ENCODE results near the gene TEX52. TPM values are rescaled to one million over a fixed set of nuclear protein-coding genes. Genes with fewer than 3 reads are reported as not detected.

Gene TEX52
- total RNA-seq, 1 donor from 2014 or later = not detected

DNA sequence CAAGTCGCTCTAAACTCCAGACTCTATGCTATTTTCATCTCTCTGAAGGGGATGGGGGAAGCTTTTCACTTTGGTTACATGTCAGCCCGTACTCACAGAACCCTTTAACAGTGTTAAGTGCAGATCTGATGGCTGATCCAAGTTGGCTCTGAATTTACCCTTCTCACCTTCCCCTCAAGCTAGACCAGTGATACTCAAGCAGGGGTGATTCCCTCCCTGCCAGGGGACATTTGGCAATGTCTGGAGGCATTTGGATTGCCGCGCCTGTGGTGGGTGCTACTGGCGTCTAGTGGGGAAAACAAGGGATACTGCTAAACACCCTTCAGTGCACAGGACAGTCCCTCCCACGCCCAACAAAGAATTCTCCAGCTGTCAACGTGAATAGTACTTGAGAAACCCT, 6.0 kb upstream of the TEX52 start:
- no peaks in the 10 kb centered on the region for H3K27me3 Mint-ChIP-seq (ENCODE audit: low read depth)
- DNase-seq (ENCODE audit: low read depth, low spot score) = no peak
- no peaks in the 10 kb centered on the region for H3K9me3 Mint-ChIP-seq
- H3K4me3 Mint-ChIP-seq = no peak overlapping the region
- no peak overlapping the region for H3K27ac Mint-ChIP-seq (ENCODE audit: unreplicated experiment)
- TF ChIP-seq, protein P1, sequence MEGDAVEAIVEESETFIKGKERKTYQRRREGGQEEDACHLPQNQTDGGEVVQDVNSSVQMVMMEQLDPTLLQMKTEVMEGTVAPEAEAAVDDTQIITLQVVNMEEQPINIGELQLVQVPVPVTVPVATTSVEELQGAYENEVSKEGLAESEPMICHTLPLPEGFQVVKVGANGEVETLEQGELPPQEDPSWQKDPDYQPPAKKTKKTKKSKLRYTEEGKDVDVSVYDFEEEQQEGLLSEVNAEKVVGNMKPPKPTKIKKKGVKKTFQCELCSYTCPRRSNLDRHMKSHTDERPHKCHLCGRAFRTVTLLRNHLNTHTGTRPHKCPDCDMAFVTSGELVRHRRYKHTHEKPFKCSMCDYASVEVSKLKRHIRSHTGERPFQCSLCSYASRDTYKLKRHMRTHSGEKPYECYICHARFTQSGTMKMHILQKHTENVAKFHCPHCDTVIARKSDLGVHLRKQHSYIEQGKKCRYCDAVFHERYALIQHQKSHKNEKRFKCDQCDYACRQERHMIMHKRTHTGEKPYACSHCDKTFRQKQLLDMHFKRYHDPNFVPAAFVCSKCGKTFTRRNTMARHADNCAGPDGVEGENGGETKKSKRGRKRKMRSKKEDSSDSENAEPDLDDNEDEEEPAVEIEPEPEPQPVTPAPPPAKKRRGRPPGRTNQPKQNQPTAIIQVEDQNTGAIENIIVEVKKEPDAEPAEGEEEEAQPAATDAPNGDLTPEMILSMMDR (conservative IDR thresholded peaks at IDR 0.05) = no peak
- no peaks in the 10 kb centered on the region for H3K4me1 Mint-ChIP-seq
- H3K36me3 Mint-ChIP-seq (ENCODE audit: low read depth) = peaks cover 19% of the 10 kb centered on the region

DNA sequence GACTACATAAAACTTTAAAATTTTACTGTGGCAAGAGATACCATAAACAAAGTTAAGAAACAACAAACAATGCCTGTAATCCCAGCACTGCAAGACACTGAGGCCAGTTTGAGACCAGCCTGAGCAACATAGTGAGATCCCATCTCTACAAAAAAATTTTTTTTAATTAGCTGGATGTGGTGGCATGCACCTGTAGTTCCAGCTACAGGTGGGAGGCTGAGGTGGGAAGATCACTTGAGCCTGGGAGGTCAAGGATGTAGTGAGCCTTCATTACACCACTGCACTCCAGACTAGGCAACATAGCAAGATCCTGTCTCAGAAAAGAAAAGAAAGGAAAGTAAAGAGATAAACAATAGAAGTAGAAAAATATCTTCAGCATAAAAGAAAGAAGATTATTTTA, 3.3 kb upstream of the TEX52 start:
- DNase-seq (ENCODE audit: low read depth, low spot score) = no peak
- H3K4me1 Mint-ChIP-seq = peaks cover 8% of the 10 kb centered on the region
- peaks cover 12% of the 10 kb centered on the region for H3K36me3 Mint-ChIP-seq (ENCODE audit: low read depth)
- no peaks in the 10 kb centered on the region for H3K27me3 Mint-ChIP-seq (ENCODE audit: low read depth)
- no peak overlapping the region for H3K27ac Mint-ChIP-seq (ENCODE audit: unreplicated experiment)
- H3K4me3 Mint-ChIP-seq = no peak overlapping the region
- TF ChIP-seq, protein P1 (conservative IDR thresholded peaks at IDR 0.05) = no peak
- H3K9me3 Mint-ChIP-seq = no peaks in the 10 kb centered on the region

DNA sequence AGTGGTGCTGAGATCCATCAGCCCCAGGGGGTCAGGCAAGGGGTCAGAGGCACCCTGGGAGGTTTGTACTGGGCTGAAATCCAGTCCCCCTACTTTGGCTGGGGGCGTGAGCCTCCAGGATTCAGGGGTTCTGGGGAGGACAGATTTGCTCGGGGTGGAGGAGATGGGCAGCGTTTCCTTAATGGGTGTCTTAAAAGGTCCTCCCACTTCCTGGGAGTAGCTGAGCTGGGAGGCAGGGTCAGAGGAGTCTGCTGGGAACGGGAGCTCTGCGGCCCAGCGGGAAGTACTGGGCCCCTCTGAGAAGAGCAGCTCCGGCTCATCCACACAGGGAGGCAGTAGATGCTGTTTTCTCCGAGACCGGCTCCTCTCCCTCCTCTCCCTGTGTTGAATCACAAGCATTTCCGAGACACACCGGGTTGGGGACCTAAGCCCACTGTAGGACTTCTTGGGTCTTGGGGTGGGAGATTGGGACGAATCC, 2.1 kb upstream of the TEX52 start:
- no peak overlapping the region for H3K27ac Mint-ChIP-seq (ENCODE audit: unreplicated experiment)
- TF ChIP-seq, protein P1 (conservative IDR thresholded peaks at IDR 0.05) = no peak
- H3K4me1 Mint-ChIP-seq = peaks cover 8% of the 10 kb centered on the region
- no peaks in the 10 kb centered on the region for H3K9me3 Mint-ChIP-seq
- DNase-seq (ENCODE audit: low read depth, low spot score) = no peak
- no peaks in the 10 kb centered on the region for H3K27me3 Mint-ChIP-seq (ENCODE audit: low read depth)
- peaks cover 10% of the 10 kb centered on the region for H3K36me3 Mint-ChIP-seq (ENCODE audit: low read depth)
- H3K4me3 Mint-ChIP-seq = no peak overlapping the region

DNA sequence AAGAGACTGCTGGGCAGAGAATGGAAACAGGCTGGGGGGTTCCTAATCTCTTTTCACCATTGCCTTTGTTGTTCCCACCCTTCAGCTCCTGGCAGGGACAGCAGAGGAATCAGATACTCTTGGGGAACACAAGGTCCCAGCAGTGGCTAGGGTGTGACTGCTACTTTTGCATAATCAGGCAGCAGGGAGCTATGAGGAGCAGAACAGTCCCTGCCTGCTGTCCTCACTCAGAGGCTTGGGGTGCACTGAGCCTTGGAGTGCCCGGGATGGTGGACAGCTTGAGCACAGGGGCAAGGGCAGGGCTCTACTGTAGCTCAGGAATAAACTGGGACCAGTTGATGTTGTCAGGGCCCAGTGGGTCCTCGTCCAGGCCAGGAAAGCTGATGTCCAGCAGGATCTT, 1.5 kb upstream of the TEX52 start:
- no peaks in the 10 kb centered on the region for H3K9me3 Mint-ChIP-seq
- H3K27me3 Mint-ChIP-seq (ENCODE audit: low read depth) = no peaks in the 10 kb centered on the region
- peaks cover 9% of the 10 kb centered on the region for H3K36me3 Mint-ChIP-seq (ENCODE audit: low read depth)
- peaks cover 12% of the 10 kb centered on the region for H3K4me1 Mint-ChIP-seq
- no peak overlapping the region for H3K4me3 Mint-ChIP-seq
- no peak for DNase-seq (ENCODE audit: low read depth, low spot score)
- TF ChIP-seq, protein P1 (conservative IDR thresholded peaks at IDR 0.05) = no peak
- no peak overlapping the region for H3K27ac Mint-ChIP-seq (ENCODE audit: unreplicated experiment)

DNA sequence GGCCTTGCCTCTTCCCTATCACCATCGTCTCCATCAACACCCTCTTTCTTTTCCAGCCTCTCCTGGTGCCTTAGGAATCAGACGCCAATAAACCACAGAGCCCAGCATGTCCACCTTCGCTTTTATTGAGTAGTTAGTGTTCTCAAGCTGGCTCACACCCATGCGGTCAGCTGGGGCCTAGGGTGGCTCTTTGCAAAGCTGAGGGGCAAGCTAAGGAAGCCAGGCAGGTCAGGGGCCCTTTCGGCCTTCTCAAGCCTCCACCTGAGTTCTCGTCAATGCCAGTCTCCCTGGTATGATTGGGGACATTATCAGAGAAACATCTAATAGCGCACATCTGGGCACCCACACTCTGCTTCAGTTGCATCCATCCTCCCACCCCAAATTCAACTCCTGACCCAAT, 737 bp upstream of the TEX52 start:
- H3K9me3 Mint-ChIP-seq = no peaks in the 10 kb centered on the region
- peaks cover 12% of the 10 kb centered on the region for H3K4me1 Mint-ChIP-seq
- H3K4me3 Mint-ChIP-seq = no peak overlapping the region
- DNase-seq (ENCODE audit: low read depth, low spot score) = no peak
- TF ChIP-seq, protein P1 (conservative IDR thresholded peaks at IDR 0.05) = no peak
- peaks cover 4% of the 10 kb centered on the region for H3K36me3 Mint-ChIP-seq (ENCODE audit: low read depth)
- peak overlapping the region; percentile 95 for H3K27ac Mint-ChIP-seq (ENCODE audit: unreplicated experiment)
- H3K27me3 Mint-ChIP-seq (ENCODE audit: low read depth) = no peaks in the 10 kb centered on the region

DNA sequence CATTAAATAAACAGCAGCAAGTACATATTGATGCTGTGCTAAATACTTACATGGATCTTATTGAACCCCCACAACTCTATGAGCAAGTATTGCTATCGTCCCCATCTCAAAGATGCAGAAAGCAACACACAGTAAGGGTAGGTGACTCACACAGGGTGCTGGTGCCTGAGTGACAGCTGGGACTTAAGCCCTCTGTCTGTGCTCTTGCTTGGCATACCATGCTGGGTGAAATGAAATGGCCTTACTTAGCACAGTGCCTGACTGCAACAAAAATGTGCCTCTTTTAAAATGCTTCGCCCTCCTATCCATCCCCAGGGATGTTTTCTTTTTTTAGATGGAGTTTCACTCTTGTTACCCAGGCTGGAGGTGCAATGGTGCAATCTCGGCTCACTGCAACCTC, 788 bp downstream of the TEX52 start:
- Mint-ChIP-seq H3K36me3 (ENCODE audit: low read depth) (no peaks in the 10 kb centered on the region), H3K27ac (ENCODE audit: unreplicated experiment) (no peak overlapping the region), H3K4me1 (peaks cover 12% of the 10 kb centered on the region), H3K27me3 (ENCODE audit: low read depth) (no peaks in the 10 kb centered on the region), H3K4me3 (no peak overlapping the region), H3K9me3 (no peaks in the 10 kb centered on the region)
- no peak for DNase-seq (ENCODE audit: low read depth, low spot score)
- TF ChIP-seq, protein P1 (conservative IDR thresholded peaks at IDR 0.05) = no peak

All from neural crest cell (in vitro differentiated cells).